ENCODE measurements around the gene RSPO4. TPM values are rescaled to one million over a fixed set of nuclear protein-coding genes. Genes with fewer than 3 reads are reported as not detected.
"Not testable (repeated sequence)": the region's sequence is repeated elsewhere in the genome, so short reads cannot be mapped to it uniquely, and the experiment has no call there.

RSPO4 gene
- total and polyA plus RNA-seq, 9 donors: 0.04 to 0.53 (median 0.31) TPM; not detected in 4

GRCh38 chr20:986733-987355, 15.3 kb downstream of the RSPO4 start:
- Histone ChIP-seq H3K36me3 (no peaks in the 10 kb centered on the region), H3K27me3 (no peaks in the 10 kb centered on the region), H3K9me3 (no peaks in the 10 kb centered on the region), H3K27ac (no peak overlapping the region), H3K4me1 (ENCODE audit: insufficient read depth) (no peaks in the 10 kb centered on the region), H3K4me3 (no peak overlapping the region)
- intact Hi-C loops (cut with DNase I): no loop called here
- DNase-seq: no peak
- WGBS, 3 donors: 44 to 55% (median 51%) methylated on average over 4 of the region's 4 CpGs
- no peak for TF ChIP-seq CTCF (IDR thresholded peaks at IDR 0.05)

GRCh38 chr20:984994-985393, 17.1 kb downstream of the RSPO4 start:
- intact Hi-C loops (cut with DNase I); H3K27ac ChIP-seq; H3K9me3 ChIP-seq; H3K4me1 ChIP-seq (ENCODE audit: insufficient read depth); H3K27me3 ChIP-seq; H3K36me3 ChIP-seq; H3K4me3 ChIP-seq; DNase-seq: not testable (repeated sequence)
- WGBS, 3 donors: 77 to 96% (median 83%) methylated on average over 1 of the region's 1 CpG

GRCh38 chr20:982754-983153, 19.4 kb downstream of the RSPO4 start:
- Histone ChIP-seq H3K27ac (no peak overlapping the region), H3K36me3 (no peaks in the 10 kb centered on the region), H3K27me3 (no peaks in the 10 kb centered on the region), H3K9me3 (no peaks in the 10 kb centered on the region), H3K4me3 (no peak overlapping the region), H3K4me1 (ENCODE audit: insufficient read depth) (no peaks in the 10 kb centered on the region)
- DNase-seq: no peak
- intact Hi-C loops (cut with DNase I): no loop called here
- TF ChIP-seq POLR2A (IDR thresholded peaks at IDR 0.05) (no peak), EP300 (IDR thresholded peaks at IDR 0.05) (no peak), CTCF (IDR thresholded peaks at IDR 0.05) (no peak)
- 12 to 15% (median 14%) methylated on average over 9 of the region's 9 CpGs for WGBS, 3 donors

GRCh38 chr20:977021-977420, 25.1 kb downstream of the RSPO4 start:
- Histone ChIP-seq H3K4me3 (no peak overlapping the region), H3K27me3 (no peaks in the 10 kb centered on the region), H3K36me3 (no peaks in the 10 kb centered on the region), H3K27ac (no peak overlapping the region), H3K4me1 (ENCODE audit: insufficient read depth) (no peaks in the 10 kb centered on the region), H3K9me3 (no peaks in the 10 kb centered on the region)
- no peak for DNase-seq
- WGBS, 3 donors: 30 to 100% (median 92%) methylated on average over 1 of the region's 1 CpG
- TF ChIP-seq EP300 (IDR thresholded peaks at IDR 0.05) (no peak), POLR2A (IDR thresholded peaks at IDR 0.05) (no peak), CTCF (IDR thresholded peaks at IDR 0.05) (no peak)
- intact Hi-C loops (cut with DNase I): no loop called here

- Histone ChIP-seq H3K27me3 (no peaks in the 10 kb centered on the region), H3K4me3 (no peak overlapping the region), H3K36me3 (no peaks in the 10 kb centered on the region), H3K9me3 (no peaks in the 10 kb centered on the region), H3K4me1 (ENCODE audit: insufficient read depth) (no peaks in the 10 kb centered on the region), H3K27ac (no peak overlapping the region)
- TF ChIP-seq POLR2A (IDR thresholded peaks at IDR 0.05): no peak
- TF ChIP-seq EP300 (IDR thresholded peaks at IDR 0.05): no peak
- no peak for TF ChIP-seq CTCF (IDR thresholded peaks at IDR 0.05)
- intact Hi-C loops (cut with DNase I): no loop called here
- 55 to 72% (median 58%) methylated on average over 2 of the region's 2 CpGs for WGBS, 3 donors
- DNase-seq: no peak
Measured at GRCh38 chr20:976033-976432, 26.1 kb downstream of the RSPO4 start.
